NCI-H1417 (cell line): ENCODE measurements around the gene YPEL5.
"Not testable (repeated sequence)": the region's sequence is repeated elsewhere in the genome, so short reads cannot be mapped to it uniquely, and the experiment has no call there.

Experiments used
- DNase-seq, 3 experiments: peaks; one replicate each; lab custom pipeline; 2025; lab: John Stamatoyannopoulos, UW

Gene YPEL5

DNA sequence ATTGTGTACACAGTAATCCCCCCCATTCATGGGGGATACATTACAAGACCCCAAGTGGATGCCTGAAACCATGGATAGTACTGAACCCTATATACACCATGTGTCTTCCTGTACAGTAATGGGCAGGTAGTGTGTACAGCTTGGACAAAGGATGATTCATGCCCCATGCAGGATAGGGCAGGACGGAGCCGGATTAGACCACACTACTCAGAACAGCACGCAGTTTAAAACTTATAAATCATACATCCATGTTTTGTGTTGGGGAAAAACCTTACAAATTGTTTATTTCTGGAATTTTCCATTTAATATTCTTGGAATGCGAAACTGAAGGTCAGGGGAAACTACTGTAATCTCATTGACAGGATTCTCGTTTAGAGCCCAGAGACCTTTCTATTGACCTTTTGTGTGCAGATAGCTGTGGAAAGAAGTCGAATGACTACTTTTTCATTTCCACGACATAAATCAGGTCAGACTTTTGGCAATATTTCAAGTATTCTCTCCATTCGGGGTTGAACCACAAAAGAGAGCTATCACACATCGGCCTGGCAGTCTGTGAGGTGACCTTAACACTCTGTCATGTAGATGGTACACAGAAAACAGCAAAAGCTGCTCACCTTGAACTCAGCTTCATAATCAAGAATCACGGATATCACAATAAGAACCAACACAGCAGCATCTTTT is 9.9 kb upstream of the YPEL5 start:
- DNase-seq, result no peak

DNA sequence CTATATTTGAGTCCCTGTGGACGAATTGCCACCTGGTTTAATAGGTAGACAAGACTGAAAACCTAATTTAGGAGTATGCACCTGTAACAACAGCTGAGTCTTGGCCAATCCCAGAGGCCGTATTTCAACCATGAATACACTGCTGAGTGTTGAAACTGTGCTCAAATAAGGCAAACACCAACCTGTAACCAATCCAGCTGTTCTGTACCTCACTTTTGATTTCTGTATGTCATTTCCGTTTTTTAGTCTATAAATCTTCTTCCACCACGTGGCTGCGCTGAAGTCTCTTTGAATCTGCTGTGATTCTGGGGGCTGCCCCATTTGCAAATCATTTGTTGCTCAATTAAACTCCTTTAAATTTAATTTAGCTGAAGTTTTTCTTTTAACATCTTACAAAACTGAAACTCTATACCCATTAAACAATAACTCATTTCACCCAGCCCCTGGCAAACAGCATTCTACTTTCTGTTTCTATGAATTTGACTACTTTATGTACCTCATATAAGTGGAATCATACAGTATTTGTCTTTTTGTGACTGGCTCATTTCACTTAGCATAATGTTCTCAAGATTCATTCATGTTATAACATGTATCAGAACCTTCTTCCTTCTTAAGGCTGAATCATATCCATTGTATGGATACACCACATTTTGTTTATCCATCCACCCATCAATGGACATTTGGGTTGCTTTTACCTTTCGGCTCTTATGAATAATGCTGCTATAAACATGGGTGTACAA is 7.5 kb upstream of the YPEL5 start:
- DNase-seq, result no peak

- DNase-seq, result peak in 1 of 3 experiments; percentile 12
These were observed 5.7 kb upstream of the YPEL5 start for GRCh38 chr2:30141136-30141535.

DNA sequence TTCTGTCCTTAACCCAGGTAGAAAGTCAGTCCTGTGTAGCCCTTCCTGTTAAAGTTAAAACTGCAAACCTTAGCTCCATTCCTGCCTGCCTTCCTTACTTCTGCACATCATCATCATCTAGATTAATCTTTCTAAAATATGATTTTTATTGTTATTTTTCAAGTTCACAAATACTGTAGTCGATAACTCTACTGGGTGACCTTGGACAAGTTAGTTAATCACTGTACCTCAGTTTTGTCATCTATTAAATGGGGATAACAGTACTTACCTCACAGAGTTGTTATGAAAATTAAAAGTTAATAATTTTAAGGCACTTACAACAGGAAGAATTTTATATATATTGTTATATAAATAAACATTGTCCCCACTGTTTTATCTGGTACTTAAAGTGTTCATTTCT is 2.5 kb upstream of the YPEL5 start:
- no peak for DNase-seq

- DNase-seq, result not testable (repeated sequence)
These were observed 1.9 kb upstream of the YPEL5 start for GRCh38 chr2:30144951-30145350.

DNA sequence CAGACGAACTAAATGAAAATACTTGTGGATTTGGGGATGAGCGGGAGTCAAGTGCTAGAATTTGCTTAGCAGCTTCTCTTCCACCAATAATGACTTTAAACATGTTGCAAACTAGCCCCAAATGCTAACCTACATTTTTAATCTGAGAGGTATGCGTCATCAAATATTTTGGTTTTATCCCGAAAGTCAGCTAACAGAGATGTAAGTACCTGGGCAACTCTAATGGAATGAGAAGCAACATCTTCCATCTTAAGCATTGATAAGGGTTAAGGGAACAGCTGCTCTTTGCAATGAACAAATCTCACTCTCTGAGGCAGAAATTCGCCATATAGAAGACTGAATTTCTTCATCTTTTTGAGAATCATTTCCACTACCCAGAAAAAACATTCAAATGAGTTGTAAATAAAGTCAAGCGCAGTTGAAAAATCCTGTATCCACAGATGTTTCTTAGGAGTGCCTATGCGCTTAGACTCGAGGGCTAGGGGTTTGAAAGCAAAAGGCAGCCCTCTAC is 926 bp upstream of the YPEL5 start:
- DNase-seq, result no peak

DNA sequence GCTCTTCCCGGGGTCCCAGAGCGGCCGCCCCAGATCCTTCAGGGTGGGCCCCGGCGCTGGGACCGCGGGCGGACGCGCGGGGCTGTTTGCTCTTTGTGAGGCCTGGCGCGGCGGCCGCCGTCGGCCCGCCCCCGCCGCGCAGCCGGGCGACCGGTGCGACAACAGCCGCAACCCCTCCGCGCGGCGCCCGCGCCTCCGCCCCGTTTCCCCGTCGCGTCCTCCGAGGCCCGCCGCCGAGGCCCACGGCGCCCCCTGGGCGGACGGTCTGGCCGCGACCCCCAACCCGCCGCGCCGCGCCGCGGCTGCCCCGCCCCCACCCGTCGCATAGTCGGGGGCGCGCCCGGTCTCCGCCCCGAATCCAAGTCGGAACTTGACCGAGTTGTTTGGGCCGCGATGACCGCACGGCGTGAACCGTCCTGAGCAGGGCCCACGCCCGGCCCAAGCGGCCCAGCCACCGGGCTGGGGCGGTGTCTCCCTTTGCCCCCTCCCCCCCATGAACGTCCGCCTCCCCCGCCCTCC is 448 bp downstream of the YPEL5 start:
- DNase-seq, result no peak

DNA sequence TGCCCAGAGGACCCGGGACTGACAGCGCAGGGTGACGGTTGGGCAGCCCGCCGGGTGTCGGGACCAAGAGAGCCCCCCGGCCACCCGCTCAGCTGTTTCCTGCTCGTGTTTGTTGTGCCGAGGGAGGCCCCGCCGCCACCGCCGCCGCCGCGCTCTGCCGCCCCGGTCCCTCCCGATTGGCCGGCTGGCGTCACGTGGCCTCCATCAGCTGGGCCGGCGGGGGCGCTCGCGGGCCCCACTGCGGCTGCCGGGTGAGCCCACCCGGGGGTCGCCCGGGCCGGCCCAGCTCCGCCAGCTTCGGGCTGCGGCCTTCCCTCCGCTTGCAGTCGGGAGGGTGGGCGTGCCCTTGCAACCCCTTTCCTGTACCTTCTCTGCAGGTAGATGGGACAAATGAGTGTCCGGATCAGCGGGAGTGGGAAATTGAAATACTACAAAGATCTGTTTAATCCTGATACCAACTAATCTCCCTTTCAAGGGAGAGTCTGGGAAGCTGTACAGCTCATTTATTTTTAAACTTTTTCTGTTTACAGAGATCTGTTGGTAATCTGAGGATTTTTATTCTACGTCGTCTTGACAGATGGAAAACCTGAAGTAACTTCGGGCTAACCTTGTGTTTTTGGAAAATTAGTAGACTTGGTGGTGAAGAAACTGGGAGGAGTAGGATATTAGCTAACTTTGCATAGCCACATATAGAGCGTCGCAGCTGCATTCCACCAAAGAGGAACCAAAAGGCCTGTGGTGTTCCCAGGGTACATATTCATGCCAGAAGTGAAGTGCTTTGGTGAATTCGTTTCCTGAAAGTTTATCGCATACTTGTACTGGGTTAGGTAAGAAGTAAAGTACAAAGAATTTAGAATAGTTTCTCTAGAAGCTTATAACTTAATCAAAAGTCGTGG is 1.2 kb downstream of the YPEL5 start:
- peak; percentile 66 to 81 (median 80) for DNase-seq

DNA sequence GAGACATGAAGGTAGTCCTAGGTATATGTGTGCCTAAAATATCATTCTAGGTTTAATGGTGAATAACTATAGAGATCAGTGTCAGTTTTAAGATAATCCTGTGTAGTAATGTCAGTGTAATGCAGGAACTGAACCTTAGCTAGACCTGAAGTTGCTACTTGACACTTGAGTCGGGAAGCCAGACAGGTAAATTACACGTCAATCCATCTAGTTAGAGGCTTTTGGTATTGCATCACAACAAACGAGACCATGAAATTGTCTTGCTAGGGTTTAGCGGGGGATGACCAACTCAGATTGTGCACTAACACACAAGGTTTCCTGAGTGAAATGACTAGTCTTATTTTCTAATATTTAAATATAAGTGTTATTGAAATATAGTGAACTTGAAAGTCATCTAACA is 2.0 kb downstream of the YPEL5 start:
- DNase-seq, result peak in 1 of 3 experiments; percentile 24

DNA sequence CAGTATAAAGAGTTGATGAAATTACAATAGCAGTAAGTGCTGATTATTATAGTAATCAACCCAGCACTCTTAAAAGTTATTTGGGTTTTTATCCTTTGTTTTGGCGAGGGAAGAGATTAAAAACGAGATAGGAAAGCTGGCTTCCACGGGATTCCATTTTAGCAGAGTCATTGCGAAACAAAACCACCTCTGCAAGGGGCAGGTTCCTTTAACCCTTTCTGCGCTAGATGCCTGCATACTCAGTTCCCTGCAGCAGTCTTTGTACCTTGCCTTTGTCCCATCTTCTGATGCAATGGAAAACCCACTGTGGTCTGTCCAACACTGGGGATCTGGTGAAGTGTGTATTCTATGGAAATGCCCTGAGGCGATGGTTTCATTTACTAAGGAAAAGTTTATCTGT is 2.7 kb downstream of the YPEL5 start:
- DNase-seq, result peak in 1 of 3 experiments; percentile 49

GRCh38 chr2:30149976-30150375 is 3.2 kb downstream of the YPEL5 start:
- peak in 1 of 3 experiments; percentile 49 for DNase-seq

- DNase-seq, result peak in 1 of 3 experiments; percentile 24
These were observed 4.0 kb downstream of the YPEL5 start for GRCh38 chr2:30150786-30151185.

GRCh38 chr2:30152385-30152784 is 5.6 kb downstream of the YPEL5 start:
- no peak for DNase-seq

DNA sequence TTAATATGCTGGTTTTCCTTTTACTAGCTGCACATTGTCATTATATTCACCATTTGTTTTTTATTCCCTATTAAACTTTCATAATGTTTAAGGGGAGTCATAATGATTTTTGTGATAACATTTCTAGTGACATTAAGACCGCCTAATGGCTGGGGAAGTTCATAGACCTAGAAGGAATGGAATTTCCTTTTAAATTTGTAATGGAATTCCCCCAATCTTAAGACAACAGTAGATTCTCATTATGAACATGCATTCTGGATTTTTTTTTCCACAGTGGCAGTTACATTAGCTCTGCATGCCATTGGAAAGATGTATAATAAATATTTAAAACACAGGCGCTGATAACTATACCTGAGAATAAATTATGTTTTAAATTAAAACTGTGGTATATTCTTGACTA is 8.4 kb downstream of the YPEL5 start:
- no peak for DNase-seq

GRCh38 chr2:30155889-30156658 is 9.3 kb downstream of the YPEL5 start:
- DNase-seq, result no peak

DNA sequence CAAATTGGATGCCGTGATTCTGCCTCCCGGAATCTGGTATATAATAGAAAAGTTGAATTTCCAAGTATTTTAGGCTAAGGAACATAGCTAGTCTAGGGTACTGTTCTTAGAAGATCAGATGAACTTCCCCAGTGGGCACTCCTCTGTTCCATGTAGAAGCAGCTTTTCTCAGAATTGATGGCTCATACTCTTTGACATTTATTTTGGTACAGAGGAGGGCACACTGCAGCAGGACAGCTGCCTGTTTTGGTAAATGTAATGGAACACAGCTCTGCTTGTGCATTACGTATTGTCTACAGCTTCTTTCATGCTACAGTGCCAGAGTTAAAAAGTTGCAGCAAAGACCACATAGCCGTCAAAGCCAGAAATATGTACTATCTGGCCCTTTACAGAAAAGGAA is 10.8 kb downstream of the YPEL5 start:
- DNase-seq, result no peak

DNA sequence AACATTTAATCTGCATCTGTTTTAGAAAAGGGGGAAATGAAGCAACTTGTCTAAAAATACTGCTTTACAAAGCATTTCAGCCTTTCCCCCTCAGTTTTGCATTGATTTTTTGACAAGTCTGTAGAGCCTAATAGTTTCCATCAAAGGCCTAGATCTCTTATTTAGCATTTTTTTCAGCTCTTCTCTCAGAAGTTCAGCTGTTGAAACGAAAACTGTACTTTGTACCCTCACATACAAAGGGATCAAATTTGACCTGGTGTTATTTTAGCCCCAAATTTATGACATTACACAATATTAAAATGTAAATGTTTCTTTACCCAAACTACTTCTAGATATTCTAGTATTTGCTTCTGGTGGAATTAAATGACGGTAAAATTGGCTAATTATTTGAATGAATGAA is 13.0 kb downstream of the YPEL5 start:
- DNase-seq, result no peak

- DNase-seq, result no peak
These were observed 15.3 kb downstream of the YPEL5 start for GRCh38 chr2:30161929-30162706.

DNA sequence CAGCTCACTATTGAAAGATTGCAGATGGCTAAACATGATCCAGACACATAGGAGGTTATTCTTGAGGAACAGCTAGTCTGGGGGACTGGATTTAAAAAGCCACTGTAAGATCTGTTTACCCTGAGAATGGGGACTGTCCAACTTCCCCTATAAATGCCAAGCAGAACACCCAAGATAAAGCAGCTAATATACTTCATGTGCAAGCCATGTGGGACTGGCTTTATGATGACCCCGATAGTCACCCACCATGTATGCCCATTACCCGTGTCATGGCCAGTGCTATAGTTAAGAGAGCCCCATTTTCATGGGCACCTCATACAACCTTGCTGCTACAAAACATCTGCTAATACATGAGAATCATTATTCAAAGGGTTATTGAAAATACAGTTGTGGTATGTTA is 16.0 kb downstream of the YPEL5 start:
- DNase-seq, result no peak

- no peak for DNase-seq
These were observed 17.5 kb downstream of the YPEL5 start for GRCh38 chr2:30164131-30164925.
